NCI-H524 (cell line): ENCODE measurements around the gene NFILZ.

Experiments used
- DNase-seq, 2 experiments: peaks; one replicate each; lab custom pipeline; 2025; lab: John Stamatoyannopoulos, UW

NFILZ gene

GRCh38 chr19:8629996-8630683 is at the start of gene NFILZ:
Gene NFILZ, plus strand, starts transcription at chr19:8630633. Its CDS starts 46,133 bp downstream, at chr19:8676766.
- no peak for DNase-seq

- peak; percentile 40 for DNase-seq
Measured at GRCh38 chr19:8580710-8581281, 49.6 kb upstream of the NFILZ start.

- DNase-seq: no peak
Measured at GRCh38 chr19:8584965-8585893, 45.2 kb upstream of the NFILZ start.

GRCh38 chr19:8585894-8586750 is 44.3 kb upstream of the NFILZ start:
- peak in 1 of 2 experiments; percentile 18 for DNase-seq

GRCh38 chr19:8589177-8589714 is 41.2 kb upstream of the NFILZ start:
- no peak for DNase-seq

GRCh38 chr19:8592231-8593009 is 38.0 kb upstream of the NFILZ start:
- DNase-seq: no peak

- no peak for DNase-seq
Measured at GRCh38 chr19:8593931-8594330, 36.5 kb upstream of the NFILZ start.

GRCh38 chr19:8595651-8596050 is 34.8 kb upstream of the NFILZ start:
- no peak for DNase-seq

GRCh38 chr19:8596168-8596567 is 34.3 kb upstream of the NFILZ start:
- no peak for DNase-seq

- DNase-seq: no peak
Measured at GRCh38 chr19:8600064-8600463, 30.4 kb upstream of the NFILZ start.

- no peak for DNase-seq
Measured at GRCh38 chr19:8600816-8601215, 29.6 kb upstream of the NFILZ start.

- no peak for DNase-seq
Measured at GRCh38 chr19:8601796-8602195, 28.6 kb upstream of the NFILZ start.

- no peak for DNase-seq
Measured at GRCh38 chr19:8605514-8605913, 24.9 kb upstream of the NFILZ start.

- no peak for DNase-seq
Measured at GRCh38 chr19:8607386-8607785, 23.0 kb upstream of the NFILZ start.

- DNase-seq: no peak
Measured at GRCh38 chr19:8608941-8609278, 21.5 kb upstream of the NFILZ start.

- no peak for DNase-seq
Measured at GRCh38 chr19:8609279-8610040, 21.0 kb upstream of the NFILZ start.

- DNase-seq: no peak
Measured at GRCh38 chr19:8610041-8610935, 20.1 kb upstream of the NFILZ start, which contains the start of gene ADAMTS10. Gene ADAMTS10, minus strand, starts transcription at chr19:8610715. Its CDS starts 5,005 bp downstream, at chr19:8605710.

GRCh38 chr19:8610936-8611300 is 19.5 kb upstream of the NFILZ start:
- DNase-seq: no peak

- no peak for DNase-seq
Measured at GRCh38 chr19:8611391-8611876, 19.0 kb upstream of the NFILZ start.
